Measurements from ENCODE around the gene PRPSAP1. TPM values are rescaled to one million over a fixed set of nuclear protein-coding genes. Genes with fewer than 3 reads are reported as not detected.
A peak's percentile ranks its signal among the peaks of the same experiment; 100 is the strongest.

Gene PRPSAP1
- total RNA-seq, 6 donors from 2014 or later = 37.3 to 172 (median 59.2) TPM

DNA sequence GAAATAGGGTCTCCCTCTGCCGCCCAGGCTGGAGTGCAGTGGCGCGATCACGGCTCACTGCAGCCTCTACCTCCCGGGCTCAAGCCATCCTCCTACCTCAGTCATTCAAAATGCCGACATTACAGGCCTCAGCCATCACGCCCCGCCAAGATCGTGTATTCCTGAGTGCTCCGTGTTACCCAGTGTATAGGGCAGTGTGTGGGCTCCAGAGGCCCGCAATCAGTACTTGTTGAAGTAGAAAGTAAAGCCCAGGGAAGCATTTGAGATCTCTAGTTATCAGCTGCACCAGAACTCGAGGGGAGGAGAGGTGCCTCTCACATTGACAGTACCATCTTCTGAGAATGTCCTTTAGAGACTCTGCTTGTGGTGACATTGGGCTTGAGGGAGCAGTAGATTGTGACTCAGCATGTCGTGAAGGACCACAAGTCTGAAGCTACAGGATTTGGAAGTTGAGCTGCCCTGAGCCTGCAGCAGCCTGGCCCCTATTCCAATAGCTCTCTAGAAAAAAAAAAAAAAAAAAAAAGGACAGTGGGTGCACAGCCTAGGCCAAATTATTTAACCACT, 1.1 kb upstream of the PRPSAP1 start:
- H3K36me3 ChIP-seq = no peaks in the 10 kb centered on the region
- ATAC-seq (ENCODE audit: low FRiP score in 2 of 2) = no peak
- 60 to 63% methylated on average over 13 of the region's 13 CpGs for WGBS, 2 donors
- no peak overlapping the region for H3K27ac ChIP-seq
- H3K27me3 ChIP-seq = no peaks in the 10 kb centered on the region
- H3K4me3 ChIP-seq = peak overlapping the region in 1 of 4 donors; percentile 91
- no peak for TF ChIP-seq POLR2A (IDR thresholded peaks at IDR 0.05)
- no peak for TF ChIP-seq EP300 (IDR thresholded peaks at IDR 0.05)
- no peak for TF ChIP-seq POLR2AphosphoS5 (IDR thresholded peaks at IDR 0.05)
- TF ChIP-seq CTCF (IDR thresholded peaks at IDR 0.05) = no peak
- DNase-seq = no peak
- no peaks in the 10 kb centered on the region for H3K9me3 ChIP-seq
- H3K4me1 ChIP-seq = peaks cover 9 to 29% (median 12%) of the 10 kb centered on the region in 4 donors

- Histone ChIP-seq H3K36me3 (no peaks in the 10 kb centered on the region), H3K4me1 (peaks cover 9 to 29% (median 12%) of the 10 kb centered on the region in 4 donors), H3K27ac (peak overlapping the region; percentile 86 to 96 (median 91)), H3K4me3 (peak overlapping the region; percentile 79 to 99 (median 88)), H3K27me3 (no peaks in the 10 kb centered on the region), H3K9me3 (no peaks in the 10 kb centered on the region)
- DNase-seq = no peak
- 1 to 2% methylated on average over 18 of the region's 18 CpGs for WGBS, 2 donors
- TF ChIP-seq POLR2A (IDR thresholded peaks at IDR 0.05) = no peak
- no peak for TF ChIP-seq CTCF (IDR thresholded peaks at IDR 0.05)
- no peak for TF ChIP-seq EP300 (IDR thresholded peaks at IDR 0.05)
- no peak for TF ChIP-seq POLR2AphosphoS5 (IDR thresholded peaks at IDR 0.05)
- ATAC-seq (ENCODE audit: low FRiP score in 2 of 2) = peak in 1 of 2 donors; percentile 5
Observed at GRCh38 chr17:76354317-76354729, 607 bp upstream of the PRPSAP1 start.

GRCh38 chr17:76353004-76353598, 615 bp downstream of the PRPSAP1 start:
- 2% methylated on average over 10 to 27 of the region's 51 CpGs for WGBS, 2 donors
- Histone ChIP-seq H3K9me3 (no peaks in the 10 kb centered on the region), H3K27me3 (no peaks in the 10 kb centered on the region), H3K4me1 (peaks cover 9 to 29% (median 12%) of the 10 kb centered on the region in 4 donors), H3K27ac (peak overlapping the region; percentile 86 to 96 (median 91)), H3K36me3 (peaks cover 0 to under 1% (median under 1%) of the 10 kb centered on the region in 4 donors), H3K4me3 (peak overlapping the region; percentile 79 to 99 (median 88))
- DNase-seq (peak in 1 of 2 donors; percentile 27), ATAC-seq (ENCODE audit: low FRiP score in 2 of 2) (peak; percentile 4 to 53)
- TF ChIP-seq CTCF (IDR thresholded peaks at IDR 0.05) = no peak
- TF ChIP-seq POLR2AphosphoS5 (IDR thresholded peaks at IDR 0.05) = no peak
- no peak for TF ChIP-seq POLR2A (IDR thresholded peaks at IDR 0.05)
- TF ChIP-seq EP300 (IDR thresholded peaks at IDR 0.05) = no peak

DNA sequence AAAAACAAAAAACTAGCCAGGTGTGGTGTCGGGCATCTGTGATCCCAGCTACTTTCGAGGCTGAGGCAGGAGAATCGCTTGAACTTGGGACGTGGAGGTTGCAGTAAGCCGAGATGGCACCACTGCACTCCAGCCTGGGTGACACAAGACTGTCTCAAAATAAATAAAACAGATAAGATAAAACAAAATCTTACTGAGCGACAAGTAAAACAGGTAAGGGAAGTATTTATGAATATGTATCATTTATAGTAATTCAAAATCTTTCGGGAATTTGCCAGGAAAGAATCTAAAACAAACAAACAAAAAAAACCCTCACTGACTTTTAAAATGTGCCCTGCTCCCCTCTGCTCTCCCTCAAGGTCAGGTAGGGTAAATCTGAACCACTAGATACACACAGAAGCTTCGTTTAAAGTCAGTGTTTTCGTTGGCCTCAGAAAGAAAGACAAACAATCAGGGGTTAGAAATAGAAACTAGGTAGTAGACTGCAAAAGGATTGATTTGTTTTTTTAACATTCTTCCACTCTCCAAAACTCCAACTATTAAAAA, 2.1 kb downstream of the PRPSAP1 start:
- DNase-seq = no peak
- peaks cover 6 to 29% (median 10%) of the 10 kb centered on the region in 4 donors for H3K4me1 ChIP-seq
- ATAC-seq (ENCODE audit: low FRiP score in 2 of 2) = no peak
- H3K9me3 ChIP-seq = no peaks in the 10 kb centered on the region
- peak overlapping the region in 1 of 4 donors; percentile 91 for H3K4me3 ChIP-seq
- H3K36me3 ChIP-seq = peaks cover 6 to 15% (median 8%) of the 10 kb centered on the region in 4 donors
- H3K27me3 ChIP-seq = no peaks in the 10 kb centered on the region
- peak overlapping the region in 2 of 4 donors; percentile 19 to 91 for H3K27ac ChIP-seq
- WGBS, 2 donors = 66 to 72% methylated on average over 9 of the region's 9 CpGs
- TF ChIP-seq CTCF (IDR thresholded peaks at IDR 0.05) (no peak), POLR2A (IDR thresholded peaks at IDR 0.05) (no peak), POLR2AphosphoS5 (IDR thresholded peaks at IDR 0.05) (no peak), EP300 (IDR thresholded peaks at IDR 0.05) (no peak)

Data from upper lobe of left lung (tissue), 6 donors.